GM20000 (cell line): ENCODE measurements around the gene GP1BB.

Experiments
- DNase-seq: peaks from one replicate; pipeline ENCODE4 v3.0.0; 2012; ENCODE audit warnings: low spot score
- TF ChIP-seq, protein P1 (sequence below): IDR thresholded peaks from 2 replicates; pipeline ENCODE4 v1.5.1; 2012; ENCODE audit warnings: mild to moderate bottlenecking, control low read depth; ENCODE audit errors: extremely low read depth, missing control alignments

Gene GP1BB

DNA sequence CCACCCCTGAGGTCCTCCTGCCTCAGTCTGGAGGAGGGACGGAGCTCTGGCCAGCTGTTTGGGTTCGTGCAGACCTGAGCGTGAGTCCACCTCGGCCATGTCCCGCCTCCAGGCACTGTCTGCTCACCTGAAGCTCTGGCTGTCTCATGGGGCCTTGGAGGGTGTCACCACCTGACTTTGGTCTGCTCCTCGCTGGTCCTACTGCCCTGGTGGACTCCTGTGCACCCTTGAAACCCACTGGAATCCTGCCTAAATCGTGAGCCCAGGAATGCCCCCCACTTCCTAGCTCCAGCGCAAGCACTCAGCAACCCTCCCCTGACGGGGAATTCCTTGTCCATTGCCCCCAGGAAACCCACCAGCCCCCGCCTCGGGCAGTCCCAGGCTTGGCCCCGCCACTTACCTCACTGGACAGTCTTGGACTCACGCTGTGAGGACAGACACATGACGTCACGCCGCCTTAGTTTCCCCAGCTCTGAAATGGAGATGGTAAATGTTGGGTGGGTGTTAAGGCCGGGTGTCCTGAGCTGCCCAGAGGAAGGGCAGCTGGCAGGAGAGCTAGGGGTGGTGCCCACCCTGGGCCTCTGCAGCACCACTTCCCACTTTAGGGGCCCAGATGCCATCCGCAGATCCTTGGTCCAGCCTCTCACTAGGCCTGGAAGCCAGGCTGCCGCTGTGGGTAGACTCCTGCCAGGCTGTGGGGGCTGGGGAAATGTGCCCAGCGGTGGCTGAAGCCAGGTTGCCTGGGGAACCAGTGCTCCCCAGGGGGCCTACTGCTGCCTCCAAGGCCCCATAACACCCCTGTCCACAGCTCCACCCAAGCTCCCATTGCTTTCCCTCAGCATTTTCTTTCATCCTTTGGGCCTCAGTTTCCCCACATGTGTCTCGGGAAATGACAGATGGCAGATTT, 19.1 kb downstream of the GP1BB start:
- no peak for DNase-seq
- TF ChIP-seq, protein P1, sequence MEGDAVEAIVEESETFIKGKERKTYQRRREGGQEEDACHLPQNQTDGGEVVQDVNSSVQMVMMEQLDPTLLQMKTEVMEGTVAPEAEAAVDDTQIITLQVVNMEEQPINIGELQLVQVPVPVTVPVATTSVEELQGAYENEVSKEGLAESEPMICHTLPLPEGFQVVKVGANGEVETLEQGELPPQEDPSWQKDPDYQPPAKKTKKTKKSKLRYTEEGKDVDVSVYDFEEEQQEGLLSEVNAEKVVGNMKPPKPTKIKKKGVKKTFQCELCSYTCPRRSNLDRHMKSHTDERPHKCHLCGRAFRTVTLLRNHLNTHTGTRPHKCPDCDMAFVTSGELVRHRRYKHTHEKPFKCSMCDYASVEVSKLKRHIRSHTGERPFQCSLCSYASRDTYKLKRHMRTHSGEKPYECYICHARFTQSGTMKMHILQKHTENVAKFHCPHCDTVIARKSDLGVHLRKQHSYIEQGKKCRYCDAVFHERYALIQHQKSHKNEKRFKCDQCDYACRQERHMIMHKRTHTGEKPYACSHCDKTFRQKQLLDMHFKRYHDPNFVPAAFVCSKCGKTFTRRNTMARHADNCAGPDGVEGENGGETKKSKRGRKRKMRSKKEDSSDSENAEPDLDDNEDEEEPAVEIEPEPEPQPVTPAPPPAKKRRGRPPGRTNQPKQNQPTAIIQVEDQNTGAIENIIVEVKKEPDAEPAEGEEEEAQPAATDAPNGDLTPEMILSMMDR: no peak

DNA sequence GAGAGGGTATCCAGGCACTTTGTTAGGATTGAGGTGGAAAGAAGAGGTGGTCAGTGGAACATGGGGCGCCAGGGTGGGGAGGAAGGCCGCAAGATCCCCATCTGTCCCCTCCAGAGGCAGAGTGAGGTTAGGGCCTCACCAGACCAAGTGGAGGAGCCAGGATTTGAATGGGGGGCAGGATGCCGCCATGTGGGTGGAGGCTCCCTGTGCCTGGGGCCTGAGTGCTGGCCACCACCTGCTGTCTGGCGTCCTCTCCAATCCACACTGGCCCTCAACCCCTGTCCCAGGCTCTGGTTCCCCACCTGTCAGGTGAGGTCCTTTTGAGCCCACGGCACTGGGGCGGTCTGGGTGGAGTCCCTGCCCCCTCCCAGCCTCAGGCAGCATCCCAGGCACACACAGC, 19.7 kb downstream of the GP1BB start:
- DNase-seq: no peak
- TF ChIP-seq, protein P1: no peak

DNA sequence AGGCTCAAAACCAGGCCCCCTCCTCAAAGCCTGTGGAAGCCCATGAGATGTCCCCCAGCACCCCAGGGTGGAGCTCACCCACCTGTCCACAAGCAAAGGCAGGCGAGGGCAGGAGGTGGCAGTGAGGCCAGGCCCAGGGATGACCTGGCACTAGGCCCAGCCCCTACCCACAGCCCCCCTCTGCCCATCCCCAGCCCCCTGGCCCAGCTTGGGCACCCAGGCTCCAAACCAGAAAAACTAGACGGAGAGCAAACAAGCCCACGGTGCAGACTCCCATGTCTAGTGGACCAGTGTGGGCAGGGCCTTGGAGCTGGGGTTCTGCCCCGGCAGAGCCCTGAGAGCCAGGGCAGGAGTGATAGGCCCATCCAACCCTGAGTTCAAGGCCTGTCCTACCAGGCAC, 20.3 kb downstream of the GP1BB start:
- TF ChIP-seq, protein P1: no peak
- no peak for DNase-seq

DNA sequence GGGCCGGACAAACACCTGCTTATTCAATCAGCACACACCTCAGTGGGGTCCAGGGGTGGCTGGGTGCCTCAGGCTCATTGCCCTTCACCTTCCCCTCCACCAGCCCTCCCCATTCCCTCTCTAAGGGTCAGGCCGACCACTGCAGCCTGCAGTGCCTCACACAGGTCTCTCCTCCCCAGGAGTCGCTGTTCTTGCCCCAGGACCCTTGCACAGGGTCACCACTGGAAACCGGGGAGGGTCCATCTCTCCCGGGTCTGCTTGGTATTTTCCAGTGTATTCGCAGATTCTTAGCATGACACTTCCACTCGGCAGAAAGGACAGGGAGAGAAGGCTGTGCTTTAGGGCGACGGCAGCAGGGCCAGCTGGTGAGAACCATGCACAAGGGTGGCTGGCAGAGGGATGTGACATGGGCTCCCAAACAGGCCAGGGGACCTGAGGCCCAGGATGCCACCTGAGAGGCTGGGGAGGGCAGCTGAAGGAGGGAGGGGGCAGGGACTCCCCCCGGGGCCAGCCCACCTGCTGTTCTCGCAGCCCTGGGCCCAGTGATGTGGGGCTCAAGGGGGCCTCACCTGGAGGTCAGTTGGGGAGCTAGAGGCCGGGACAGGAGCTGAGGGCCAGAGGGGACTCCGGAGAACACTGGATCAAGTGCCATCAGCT, 21.1 kb downstream of the GP1BB start:
- DNase-seq: no peak
- TF ChIP-seq, protein P1: no peak

DNA sequence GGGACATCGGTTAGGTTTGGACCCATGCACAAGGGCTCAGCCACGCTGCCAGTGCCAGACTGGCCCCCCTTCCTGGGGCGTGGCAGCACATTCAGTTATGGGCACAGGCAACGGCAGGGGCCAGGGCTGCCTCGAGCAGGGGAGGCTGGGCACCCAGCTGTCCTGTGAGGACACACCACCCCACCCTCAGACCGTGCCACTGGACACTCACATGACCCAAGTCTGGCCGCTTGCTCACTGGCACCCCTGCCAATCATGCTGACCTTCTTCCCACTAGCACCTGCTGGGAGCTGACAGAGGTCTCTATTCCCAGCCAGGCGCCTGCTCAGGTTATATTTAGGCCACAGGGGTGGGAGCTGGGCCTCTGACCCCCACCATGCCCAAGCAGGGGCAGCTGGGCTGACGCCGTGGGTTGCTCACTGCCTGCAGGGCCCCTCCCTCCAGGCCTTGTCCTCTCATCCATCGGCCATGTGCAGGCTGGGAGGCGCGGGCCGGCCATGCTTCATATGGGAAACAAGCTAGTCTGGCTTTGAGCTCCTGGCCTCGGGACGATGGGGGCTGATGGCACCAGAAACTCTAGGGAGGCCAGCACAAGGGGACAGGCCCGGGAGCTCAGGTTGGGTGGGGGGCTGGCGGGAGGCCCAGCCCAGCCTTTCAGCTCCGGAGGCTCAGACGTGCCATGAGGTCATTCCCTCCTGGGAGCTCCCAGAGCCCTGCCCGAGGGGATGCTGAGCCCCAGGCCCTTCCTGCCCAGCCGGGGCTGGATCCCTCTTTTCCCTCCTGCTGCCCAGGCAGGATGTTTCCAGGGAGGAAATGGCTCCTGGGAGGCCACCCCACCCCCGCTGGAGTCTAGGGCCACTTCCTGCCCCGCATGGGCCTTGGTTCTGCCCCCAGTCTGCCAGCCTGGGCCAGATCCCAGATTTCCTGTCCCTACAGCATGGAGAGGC, 22.1 kb downstream of the GP1BB start:
- DNase-seq: no peak
- TF ChIP-seq, protein P1: no peak

DNA sequence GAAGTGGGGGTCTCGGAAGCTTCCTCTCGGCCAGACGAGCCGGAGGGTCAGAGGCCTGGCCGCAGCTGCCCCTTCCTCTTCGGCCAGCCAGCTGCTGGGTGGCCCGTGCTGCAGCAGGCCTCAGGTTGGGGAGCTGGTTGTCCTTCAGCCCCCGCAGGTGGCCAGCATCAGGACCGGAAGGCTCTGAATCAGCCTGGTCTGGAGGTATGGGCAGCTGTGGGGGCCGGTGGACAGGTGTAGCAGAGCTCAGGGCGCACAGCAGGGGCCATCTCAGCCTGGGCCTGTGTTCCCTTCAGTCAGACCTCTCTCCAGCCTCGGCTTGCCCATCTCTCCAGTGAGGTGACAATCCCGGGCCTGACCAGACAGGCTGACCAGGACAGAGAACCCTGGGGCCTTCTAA, 23.4 kb downstream of the GP1BB start:
- DNase-seq: no peak
- TF ChIP-seq, protein P1: no peak
